Measurements from ENCODE around the gene RBM42.

RBM42 gene

GRCh38 chr19:35621708-35622107 lies 7.1 kb upstream of the RBM42 start:
- TF ChIP-seq, protein P1, sequence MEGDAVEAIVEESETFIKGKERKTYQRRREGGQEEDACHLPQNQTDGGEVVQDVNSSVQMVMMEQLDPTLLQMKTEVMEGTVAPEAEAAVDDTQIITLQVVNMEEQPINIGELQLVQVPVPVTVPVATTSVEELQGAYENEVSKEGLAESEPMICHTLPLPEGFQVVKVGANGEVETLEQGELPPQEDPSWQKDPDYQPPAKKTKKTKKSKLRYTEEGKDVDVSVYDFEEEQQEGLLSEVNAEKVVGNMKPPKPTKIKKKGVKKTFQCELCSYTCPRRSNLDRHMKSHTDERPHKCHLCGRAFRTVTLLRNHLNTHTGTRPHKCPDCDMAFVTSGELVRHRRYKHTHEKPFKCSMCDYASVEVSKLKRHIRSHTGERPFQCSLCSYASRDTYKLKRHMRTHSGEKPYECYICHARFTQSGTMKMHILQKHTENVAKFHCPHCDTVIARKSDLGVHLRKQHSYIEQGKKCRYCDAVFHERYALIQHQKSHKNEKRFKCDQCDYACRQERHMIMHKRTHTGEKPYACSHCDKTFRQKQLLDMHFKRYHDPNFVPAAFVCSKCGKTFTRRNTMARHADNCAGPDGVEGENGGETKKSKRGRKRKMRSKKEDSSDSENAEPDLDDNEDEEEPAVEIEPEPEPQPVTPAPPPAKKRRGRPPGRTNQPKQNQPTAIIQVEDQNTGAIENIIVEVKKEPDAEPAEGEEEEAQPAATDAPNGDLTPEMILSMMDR (IDR thresholded peaks at IDR 0.05; ENCODE audit: insufficient read depth, missing control alignments): no peak
- FAIRE-seq: no peak
- DNase-seq (ENCODE audit: insufficient read length, low spot score): no peak

DNA sequence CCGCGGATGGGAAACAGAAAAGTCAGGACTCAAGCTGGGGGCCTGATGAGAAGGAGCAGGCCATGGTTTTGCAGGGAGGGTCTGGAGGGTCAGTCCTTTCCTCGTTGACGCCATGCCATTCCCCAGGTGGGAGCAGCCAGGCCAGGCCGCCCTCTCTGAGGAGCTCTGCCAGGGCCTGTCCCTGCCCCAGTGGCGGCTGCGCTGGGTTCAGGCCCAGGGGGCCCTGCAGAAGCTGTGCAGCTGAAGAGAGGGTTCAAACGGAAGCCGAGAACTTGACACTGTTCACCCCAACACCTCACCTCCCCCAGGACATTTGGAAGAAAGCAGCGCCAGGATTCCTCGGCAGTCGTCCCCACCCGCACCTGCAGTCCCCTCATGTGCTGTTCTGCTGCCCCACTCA lies 6.1 kb upstream of the RBM42 start:
- DNase-seq (ENCODE audit: insufficient read length, low spot score): no peak
- no peak for FAIRE-seq
- TF ChIP-seq, protein P1 (IDR thresholded peaks at IDR 0.05; ENCODE audit: insufficient read depth, missing control alignments): no peak

DNA sequence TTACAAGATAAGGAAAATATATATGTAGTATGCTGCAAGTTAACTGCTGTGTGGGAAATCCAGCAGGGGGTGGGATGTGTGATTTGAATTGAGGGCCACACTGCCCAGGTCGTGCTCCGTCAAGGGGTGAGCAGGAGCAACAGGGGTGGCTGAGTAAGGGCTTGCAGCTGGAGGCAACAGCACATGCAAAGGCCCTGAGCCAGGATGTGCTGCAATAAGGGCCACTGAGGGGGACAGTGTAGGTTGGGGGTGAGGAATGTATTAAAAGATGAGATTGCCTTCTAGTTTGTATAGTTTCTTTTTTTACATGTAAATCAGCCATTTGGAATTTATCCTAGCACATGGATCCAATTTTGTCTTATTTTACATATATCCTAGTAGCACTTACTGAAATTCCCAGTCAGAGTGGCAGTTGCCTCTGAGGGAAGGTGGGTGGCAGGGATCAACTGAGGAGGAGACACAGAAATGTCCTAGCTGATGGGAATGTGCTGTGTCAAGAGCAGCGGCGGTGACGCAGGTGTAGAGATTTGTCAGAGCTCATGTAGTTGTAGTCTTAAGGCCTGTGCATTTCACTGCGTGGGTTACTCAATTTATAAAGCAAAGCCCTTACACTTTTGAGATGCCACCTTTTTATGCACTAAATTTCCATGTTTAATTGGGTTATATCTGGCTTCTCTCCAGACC lies 5.4 kb upstream of the RBM42 start:
- no peak for FAIRE-seq
- DNase-seq (ENCODE audit: insufficient read length, low spot score): no peak
- TF ChIP-seq, protein P1 (IDR thresholded peaks at IDR 0.05; ENCODE audit: insufficient read depth, missing control alignments): no peak

- no peak for FAIRE-seq
- no peak for DNase-seq (ENCODE audit: insufficient read length, low spot score)
- TF ChIP-seq, protein P1 (IDR thresholded peaks at IDR 0.05; ENCODE audit: insufficient read depth, missing control alignments): no peak
Measured at GRCh38 chr19:35628264-35628564, 622 bp upstream of the RBM42 start.

GRCh38 chr19:35629332-35629633 lies 447 bp downstream of the RBM42 start:
- no peak for FAIRE-seq
- TF ChIP-seq, protein P1 (IDR thresholded peaks at IDR 0.05; ENCODE audit: insufficient read depth, missing control alignments): no peak
- no peak for DNase-seq (ENCODE audit: insufficient read length, low spot score)

DNA sequence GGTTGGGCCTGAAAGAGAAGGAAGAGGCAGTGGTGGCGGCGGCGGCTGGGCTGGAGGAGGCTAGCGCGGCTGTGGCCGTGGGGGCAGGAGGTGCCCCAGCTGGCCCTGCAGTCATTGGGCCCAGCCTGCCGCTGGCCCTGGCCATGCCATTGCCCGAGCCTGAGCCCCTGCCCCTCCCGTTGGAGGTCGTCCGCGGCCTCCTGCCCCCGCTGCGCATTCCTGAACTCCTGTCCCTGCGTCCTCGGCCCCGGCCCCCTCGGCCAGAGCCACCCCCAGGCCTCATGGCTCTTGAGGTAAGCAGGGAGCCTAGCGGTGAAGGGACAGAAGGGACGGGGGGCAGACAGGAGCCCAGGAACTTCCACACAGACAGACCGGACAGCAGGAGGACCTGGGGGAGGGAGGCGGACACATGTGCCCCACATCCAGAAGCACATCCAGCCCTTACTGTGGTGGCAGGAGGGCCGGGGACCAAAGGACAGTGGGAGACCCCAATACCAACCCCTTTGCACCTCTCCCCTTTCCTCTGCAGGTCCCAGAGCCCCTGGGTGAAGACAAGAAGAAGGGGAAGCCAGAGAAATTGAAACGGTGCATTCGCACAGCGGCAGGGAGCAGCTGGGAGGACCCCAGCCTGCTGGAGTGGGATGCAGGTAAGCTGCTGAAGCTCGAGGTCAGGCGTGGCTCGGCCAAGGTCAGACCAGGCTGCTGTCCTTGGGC lies 5.0 kb downstream of the RBM42 start:
- no peak for DNase-seq (ENCODE audit: insufficient read length, low spot score)
- FAIRE-seq: no peak
- TF ChIP-seq, protein P1 (IDR thresholded peaks at IDR 0.05; ENCODE audit: insufficient read depth, missing control alignments): no peak

GRCh38 chr19:35636651-35637050 lies 7.8 kb downstream of the RBM42 start:
- DNase-seq (ENCODE audit: insufficient read length, low spot score): no peak
- TF ChIP-seq, protein P1 (IDR thresholded peaks at IDR 0.05; ENCODE audit: insufficient read depth, missing control alignments): no peak
- no peak for FAIRE-seq
